WTC11 (cell line): ENCODE data around the gene BICDL1. TPM values are rescaled to one million over a fixed set of nuclear protein-coding genes. Genes with fewer than 3 reads are reported as not detected.

Experiments used
- ATAC-seq: fragments of 200-7000 bp; cut with Tn5 transposase; 2 replicates; pipeline ENCODE4 v1.10.0; 2021; ENCODE audit warnings: mild to moderate bottlenecking, moderate library complexity
- CTCF ChIA-PET: fragments of 300-600 bp; sonication (Branson Sonifier 250); formaldehyde crosslinking; loops from one replicate; lab custom pipeline; 2021; ENCODE audit warnings: antibody characterized with exemption; lab: Charles Lee
- POLR2A ChIA-PET: fragments of 350-600 bp; sonication (Branson Sonifier 250); formaldehyde crosslinking; loops from one replicate; lab custom pipeline; 2021; ENCODE audit warnings: antibody characterized with exemption; lab: Charles Lee
- DNase-seq: peaks from one replicate; pipeline ENCODE4 v3.0.0; 2021; ENCODE audit warnings: low spot score
- H3K27ac Mint-ChIP-seq: 2 replicates; pipeline ENCODE4 v1.8.0; 2021; ENCODE audit warnings: mixed read lengths
- H3K27me3 Mint-ChIP-seq: 2 replicates; pipeline ENCODE4 v1.8.0; 2021; ENCODE audit warnings: low read depth, mild to moderate bottlenecking, moderate library complexity, mixed read lengths
- H3K36me3 Mint-ChIP-seq: 2 replicates; pipeline ENCODE4 v1.8.0; 2021; ENCODE audit warnings: mixed read lengths
- H3K4me1 Mint-ChIP-seq: 2 replicates; pipeline ENCODE4 v1.8.0; 2022; ENCODE audit warnings: mixed read lengths
- H3K4me3 Mint-ChIP-seq: 2 replicates; pipeline ENCODE4 v1.8.0; 2021; ENCODE audit warnings: mild to moderate bottlenecking, moderate library complexity, mixed read lengths
- H3K9me3 Mint-ChIP-seq: 2 replicates; pipeline ENCODE4 v1.8.0; 2021; ENCODE audit warnings: mixed read lengths
- CREM ChIP-seq: sonication (generic); formaldehyde crosslinking; IDR thresholded peaks from 2 replicates; pipeline ENCODE4 v1.8.1; 2022; ENCODE audit warnings: mild to moderate bottlenecking, missing genetic modification reagents, moderate library complexity
- ETV6 ChIP-seq: sonication (generic); formaldehyde crosslinking; IDR thresholded peaks from 2 replicates; pipeline ENCODE4 v1.8.1; 2022; ENCODE audit warnings: mild to moderate bottlenecking, missing genetic modification reagents
- FOXK1 ChIP-seq: sonication (generic); formaldehyde crosslinking; IDR thresholded peaks from 2 replicates; pipeline ENCODE4 v1.8.0; 2022; ENCODE audit warnings: mild to moderate bottlenecking, moderate library complexity, missing genetic modification reagents
- GRHL2 ChIP-seq: fragments of 250-450 bp; sonication (Bioruptor Pico); IDR thresholded peaks from 2 replicates; pipeline ENCODE4 v1.8.0; 2022; ENCODE audit warnings: mild to moderate bottlenecking, moderate library complexity; ENCODE audit not compliant: insufficient replicate concordance, severe bottlenecking
- NR2C2 ChIP-seq: sonication (generic); formaldehyde crosslinking; IDR thresholded peaks from 2 replicates; pipeline ENCODE4 v1.8.0; 2022; ENCODE audit warnings: mild to moderate bottlenecking, missing genetic modification reagents
- NR3C1 ChIP-seq: sonication (generic); formaldehyde crosslinking; conservative IDR thresholded peaks from 2 replicates; pipeline ENCODE4 v1.8.1; 2023; ENCODE audit warnings: low read depth, mild to moderate bottlenecking, missing genetic modification reagents
- SOX15 ChIP-seq: fragments of 250-450 bp; sonication (Bioruptor Pico); IDR thresholded peaks from 2 replicates; pipeline ENCODE4 v1.9.0; 2021; ENCODE audit warnings: mild to moderate bottlenecking
- TEAD1 ChIP-seq: sonication (generic); formaldehyde crosslinking; IDR thresholded peaks from 2 replicates; pipeline ENCODE4 v1.8.0; 2022; ENCODE audit warnings: mild to moderate bottlenecking, missing genetic modification reagents
- ZNF317 ChIP-seq: sonication (generic); formaldehyde crosslinking; IDR thresholded peaks from 2 replicates; pipeline ENCODE4 v1.8.1; 2023; ENCODE audit warnings: low read depth, mild to moderate bottlenecking, moderate library complexity, missing genetic modification reagents, borderline replicate concordance
- ZNF671 ChIP-seq: fragments of 250-450 bp; sonication (Bioruptor Pico); IDR thresholded peaks from 2 replicates; pipeline ENCODE4 v1.8.0; 2021; ENCODE audit warnings: mild to moderate bottlenecking
- total RNA-seq: library from RNA; stranded (reverse); gene quantifications from 3 replicates; pipeline ENCODE4 v1.2.3, GENCODE V29; 2021
- TF ChIP-seq, protein P1 (sequence below): sonication (generic); formaldehyde crosslinking; IDR thresholded peaks from 2 replicates; pipeline ENCODE4 v1.8.1; 2022; ENCODE audit warnings: mild to moderate bottlenecking, moderate library complexity, missing genetic modification reagents
- TF ChIP-seq, protein P2 (sequence below): sonication (generic); formaldehyde crosslinking; IDR thresholded peaks from 2 replicates; pipeline ENCODE4 v1.8.0; 2023; ENCODE audit warnings: missing genetic modification reagents, mild to moderate bottlenecking, borderline replicate concordance
- TF ChIP-seq, protein P3 (sequence below): sonication (generic); formaldehyde crosslinking; IDR thresholded peaks from 2 replicates; pipeline ENCODE4 v1.8.0; 2022; ENCODE audit warnings: mild to moderate bottlenecking, missing genetic modification reagents

BICDL1 gene
- total RNA-seq, 1 experiment from 2014 or later = 23.1 TPM

DNA sequence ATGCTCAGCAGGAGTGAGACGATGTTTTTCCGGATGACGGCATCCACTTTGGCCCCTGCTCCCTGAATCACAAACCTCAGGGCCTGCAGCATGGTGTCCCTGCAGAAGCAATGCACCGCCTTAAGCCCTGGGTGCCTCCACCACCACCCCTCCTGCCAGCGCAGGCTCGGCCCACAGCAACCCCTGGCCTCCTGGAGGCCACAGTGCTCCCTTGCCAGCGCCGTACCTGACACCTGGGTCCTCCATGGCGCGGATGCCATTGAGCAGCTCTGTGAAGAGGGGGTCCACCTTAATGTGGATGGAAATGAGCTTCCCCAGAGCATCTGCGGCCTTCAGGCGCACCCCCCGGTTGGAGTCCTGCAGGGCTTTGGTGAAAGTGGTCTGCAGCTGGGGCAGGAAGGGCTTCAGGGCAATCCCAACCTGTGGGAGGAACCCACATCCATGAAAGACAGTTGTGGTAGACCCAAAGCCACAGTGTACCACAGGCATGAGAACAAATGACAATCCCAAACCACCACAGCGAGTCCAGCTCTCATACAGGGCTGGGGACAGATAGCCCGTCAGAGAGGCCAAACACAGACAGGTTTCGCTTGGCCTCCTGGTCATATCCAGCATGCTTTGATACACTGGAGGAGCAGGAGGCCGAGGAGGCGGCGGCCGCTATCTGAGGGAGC is 145.4 kb downstream of the BICDL1 start (continued):
- TF ChIP-seq TEAD1 (CRISPR knock-in tag) (no peak), NR2C2 (CRISPR knock-in tag) (no peak), CREM (CRISPR knock-in tag) (no peak), GRHL2 (CRISPR knock-in tag) (no peak)
- TF ChIP-seq, protein P1, sequence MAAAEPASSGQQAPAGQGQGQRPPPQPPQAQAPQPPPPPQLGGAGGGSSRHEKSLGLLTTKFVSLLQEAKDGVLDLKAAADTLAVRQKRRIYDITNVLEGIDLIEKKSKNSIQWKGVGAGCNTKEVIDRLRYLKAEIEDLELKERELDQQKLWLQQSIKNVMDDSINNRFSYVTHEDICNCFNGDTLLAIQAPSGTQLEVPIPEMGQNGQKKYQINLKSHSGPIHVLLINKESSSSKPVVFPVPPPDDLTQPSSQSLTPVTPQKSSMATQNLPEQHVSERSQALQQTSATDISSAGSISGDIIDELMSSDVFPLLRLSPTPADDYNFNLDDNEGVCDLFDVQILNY (CRISPR knock-in tag) = no peak
- TF ChIP-seq, protein P2, sequence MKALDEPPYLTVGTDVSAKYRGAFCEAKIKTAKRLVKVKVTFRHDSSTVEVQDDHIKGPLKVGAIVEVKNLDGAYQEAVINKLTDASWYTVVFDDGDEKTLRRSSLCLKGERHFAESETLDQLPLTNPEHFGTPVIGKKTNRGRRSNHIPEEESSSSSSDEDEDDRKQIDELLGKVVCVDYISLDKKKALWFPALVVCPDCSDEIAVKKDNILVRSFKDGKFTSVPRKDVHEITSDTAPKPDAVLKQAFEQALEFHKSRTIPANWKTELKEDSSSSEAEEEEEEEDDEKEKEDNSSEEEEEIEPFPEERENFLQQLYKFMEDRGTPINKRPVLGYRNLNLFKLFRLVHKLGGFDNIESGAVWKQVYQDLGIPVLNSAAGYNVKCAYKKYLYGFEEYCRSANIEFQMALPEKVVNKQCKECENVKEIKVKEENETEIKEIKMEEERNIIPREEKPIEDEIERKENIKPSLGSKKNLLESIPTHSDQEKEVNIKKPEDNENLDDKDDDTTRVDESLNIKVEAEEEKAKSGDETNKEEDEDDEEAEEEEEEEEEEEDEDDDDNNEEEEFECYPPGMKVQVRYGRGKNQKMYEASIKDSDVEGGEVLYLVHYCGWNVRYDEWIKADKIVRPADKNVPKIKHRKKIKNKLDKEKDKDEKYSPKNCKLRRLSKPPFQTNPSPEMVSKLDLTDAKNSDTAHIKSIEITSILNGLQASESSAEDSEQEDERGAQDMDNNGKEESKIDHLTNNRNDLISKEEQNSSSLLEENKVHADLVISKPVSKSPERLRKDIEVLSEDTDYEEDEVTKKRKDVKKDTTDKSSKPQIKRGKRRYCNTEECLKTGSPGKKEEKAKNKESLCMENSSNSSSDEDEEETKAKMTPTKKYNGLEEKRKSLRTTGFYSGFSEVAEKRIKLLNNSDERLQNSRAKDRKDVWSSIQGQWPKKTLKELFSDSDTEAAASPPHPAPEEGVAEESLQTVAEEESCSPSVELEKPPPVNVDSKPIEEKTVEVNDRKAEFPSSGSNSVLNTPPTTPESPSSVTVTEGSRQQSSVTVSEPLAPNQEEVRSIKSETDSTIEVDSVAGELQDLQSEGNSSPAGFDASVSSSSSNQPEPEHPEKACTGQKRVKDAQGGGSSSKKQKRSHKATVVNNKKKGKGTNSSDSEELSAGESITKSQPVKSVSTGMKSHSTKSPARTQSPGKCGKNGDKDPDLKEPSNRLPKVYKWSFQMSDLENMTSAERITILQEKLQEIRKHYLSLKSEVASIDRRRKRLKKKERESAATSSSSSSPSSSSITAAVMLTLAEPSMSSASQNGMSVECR (CRISPR knock-in tag) = no peak

DNA sequence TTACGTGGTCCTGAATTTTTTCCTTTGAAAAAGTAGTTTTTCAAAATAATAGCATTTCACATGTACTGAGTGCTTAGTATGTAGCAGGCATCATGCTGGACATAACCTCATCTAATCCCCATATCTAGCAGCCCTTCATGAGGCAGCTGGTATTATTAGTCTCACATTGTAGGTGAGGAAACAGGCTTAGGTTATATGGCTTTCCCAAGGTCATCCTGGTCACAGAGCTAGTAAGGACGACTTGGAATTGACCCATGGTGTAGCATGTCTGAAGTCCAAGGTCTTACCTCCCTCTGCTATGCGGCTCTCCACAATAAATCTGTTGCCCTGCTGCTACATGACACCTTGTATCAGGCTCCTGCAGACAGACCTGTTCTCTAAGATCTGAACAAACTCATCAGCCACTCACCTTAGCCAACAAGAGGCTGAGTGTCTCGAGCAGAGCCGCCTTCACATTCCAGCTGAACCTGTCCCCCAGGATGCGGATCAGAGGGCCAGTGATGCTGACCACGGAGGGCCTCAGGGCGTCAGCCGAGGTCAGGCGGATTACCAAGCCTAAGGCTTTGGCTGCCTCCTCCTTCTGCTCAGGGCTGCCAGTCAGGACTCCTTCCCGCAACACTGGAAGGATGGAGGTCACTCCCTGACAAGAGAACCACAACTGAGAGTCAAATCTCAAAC is 147.2 kb downstream of the BICDL1 start:
- peaks cover 88% of the 10 kb centered on the region for H3K36me3 Mint-ChIP-seq

More for the DNA sequence above, 147.2 kb downstream of the BICDL1 start:
- TF ChIP-seq ETV6 (CRISPR knock-in tag) = no peak
- TF ChIP-seq ZNF671 (CRISPR knock-in tag) = no peak
- TF ChIP-seq, protein P3, sequence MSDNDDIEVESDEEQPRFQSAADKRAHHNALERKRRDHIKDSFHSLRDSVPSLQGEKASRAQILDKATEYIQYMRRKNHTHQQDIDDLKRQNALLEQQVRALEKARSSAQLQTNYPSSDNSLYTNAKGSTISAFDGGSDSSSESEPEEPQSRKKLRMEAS (CRISPR knock-in tag) = no peak
- TF ChIP-seq SOX15 (CRISPR knock-in tag) = no peak
- TF ChIP-seq, protein P2 (CRISPR knock-in tag) = no peak
- TF ChIP-seq NR3C1 (CRISPR knock-in tag) = no peak
- TF ChIP-seq NR2C2 (CRISPR knock-in tag) = no peak
- TF ChIP-seq FOXK1 = no peak
- no peak for TF ChIP-seq ZNF317 (CRISPR knock-in tag)
- no peak overlapping the region for H3K27ac Mint-ChIP-seq
- DNase-seq = no peak
- H3K9me3 Mint-ChIP-seq = no peaks in the 10 kb centered on the region
- ChIA-PET CTCF (interaction anchor here (1.1 kb wide), 1 partner anchor 65 kb away, joined by 3 read pairs; the partner anchor contains the start of gene RPLP0), POLR2A (interaction anchor here (0.6 kb wide), 1 partner anchor 43 kb away, joined by 3 read pairs; no protein-coding TSS in a partner anchor)
- ATAC-seq = no peak
- H3K4me3 Mint-ChIP-seq = no peak overlapping the region
- H3K4me1 Mint-ChIP-seq = no peaks in the 10 kb centered on the region
- no peaks in the 10 kb centered on the region for H3K27me3 Mint-ChIP-seq
